Measurements from ENCODE around the gene VN1R5.

Gene VN1R5

GRCh38 chr1:247241691-247242090 lies 14.2 kb upstream of the VN1R5 start:
- no peak overlapping the region for H3K4me3 ChIP-seq (ENCODE audit: control insufficient read depth in 1 of 7, extremely low read depth in 1 of 7, insufficient read depth in 4 of 7, low read depth in 2 of 7, low read length in 6 of 7)
- DNase-seq, result no peak
- ChIA-PET POLR2A (no interaction called here), CTCF (no interaction called here)
- 100% methylated on average over 2 of the region's 2 CpGs for WGBS (ENCODE audit: insufficient coverage)
- no peaks in the 10 kb centered on the region for H3K4me1 ChIP-seq (ENCODE audit: control extremely low read depth in 1 of 4, control insufficient read depth in 4 of 4, insufficient read depth in 4 of 4, low read length in 3 of 4)
- no peaks in the 10 kb centered on the region for H3K36me3 ChIP-seq (ENCODE audit: control insufficient read depth in 4 of 4, insufficient read depth in 4 of 4, low read length in 3 of 4)
- no peak overlapping the region for H3K27ac ChIP-seq (ENCODE audit: insufficient read depth in 1 of 2, low read depth in 1 of 2, low read length in 2 of 2, poor library complexity in 1 of 2, severe bottlenecking in 2 of 2)
- H3K9me3 ChIP-seq (ENCODE audit: control extremely low read depth in 1 of 5, control insufficient read depth in 4 of 5, insufficient read depth in 2 of 5, low read depth in 1 of 5, low read length in 4 of 5), result peaks cover 1 to 13% (median 5%) of the 10 kb centered on the region in 5 experiments
- peaks cover 0 to 3% (median 0%) of the 10 kb centered on the region in 5 experiments for H3K27me3 ChIP-seq (replicated peaks in 2 of 5; ENCODE audit: control insufficient read depth in 4 of 5, insufficient read depth in 5 of 5, low read length in 4 of 5)

DNA sequence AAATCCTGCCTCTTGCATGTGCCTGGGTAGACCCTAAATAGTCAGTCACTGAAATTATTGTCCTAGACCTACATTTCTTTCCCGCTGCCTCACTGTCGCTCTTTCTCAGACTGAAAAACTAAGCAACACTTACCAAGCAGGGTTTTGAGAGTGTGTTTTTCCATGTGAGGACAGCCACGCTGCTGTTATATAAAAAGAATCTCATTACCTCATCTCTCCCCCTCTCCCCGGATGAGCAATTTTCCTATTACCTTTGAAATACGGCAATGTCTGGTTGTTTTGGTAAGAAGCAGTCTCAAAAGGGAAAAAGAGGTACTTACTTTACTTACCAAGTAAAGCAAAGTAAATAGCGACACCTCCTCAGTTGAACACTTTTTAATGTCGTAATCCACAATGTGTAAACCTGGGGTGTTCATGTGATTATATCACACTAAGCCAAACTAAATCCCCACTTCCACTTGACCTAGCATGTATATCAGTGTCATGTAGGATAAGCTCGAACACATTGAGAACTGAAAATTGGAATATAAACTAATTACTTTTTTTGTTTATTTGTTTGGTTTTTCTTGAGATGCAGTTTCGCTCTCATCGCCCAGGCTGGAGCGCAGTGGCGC lies 12.2 kb upstream of the VN1R5 start:
- ChIA-PET POLR2A (no interaction called here), CTCF (no interaction called here)
- WGBS (ENCODE audit: insufficient coverage), result 98% methylated on average over 6 of the region's 12 CpGs

GRCh38 chr1:247246325-247247115 lies 9.4 kb upstream of the VN1R5 start:
- Histone ChIP-seq H3K9me3 (ENCODE audit: control extremely low read depth in 1 of 5, control insufficient read depth in 4 of 5, insufficient read depth in 2 of 5, low read depth in 1 of 5, low read length in 4 of 5) (peaks cover 1 to 14% (median 5%) of the 10 kb centered on the region in 5 experiments), H3K4me1 (ENCODE audit: control extremely low read depth in 1 of 4, control insufficient read depth in 4 of 4, insufficient read depth in 4 of 4, low read length in 3 of 4) (no peaks in the 10 kb centered on the region), H3K27ac (ENCODE audit: insufficient read depth in 1 of 2, low read depth in 1 of 2, low read length in 2 of 2, poor library complexity in 1 of 2, severe bottlenecking in 2 of 2) (no peak overlapping the region), H3K4me3 (ENCODE audit: control insufficient read depth in 1 of 7, extremely low read depth in 1 of 7, insufficient read depth in 4 of 7, low read depth in 2 of 7, low read length in 6 of 7) (no peak overlapping the region), H3K27me3 (replicated peaks in 2 of 5; ENCODE audit: control insufficient read depth in 4 of 5, insufficient read depth in 5 of 5, low read length in 4 of 5) (no peaks in the 10 kb centered on the region), H3K36me3 (ENCODE audit: control insufficient read depth in 4 of 4, insufficient read depth in 4 of 4, low read length in 3 of 4) (no peaks in the 10 kb centered on the region)
- POLR2A ChIA-PET, result no interaction called here
- CTCF ChIA-PET, result no interaction called here
- peak in 1 of 3 donors; percentile 4 for DNase-seq

More for the DNA sequence above, 12.2 kb upstream of the VN1R5 start:
- Histone ChIP-seq H3K27me3 (replicated peaks in 2 of 5; ENCODE audit: control insufficient read depth in 4 of 5, insufficient read depth in 5 of 5, low read length in 4 of 5) (no peaks in the 10 kb centered on the region), H3K36me3 (ENCODE audit: control insufficient read depth in 4 of 4, insufficient read depth in 4 of 4, low read length in 3 of 4) (no peaks in the 10 kb centered on the region), H3K4me1 (ENCODE audit: control extremely low read depth in 1 of 4, control insufficient read depth in 4 of 4, insufficient read depth in 4 of 4, low read length in 3 of 4) (no peaks in the 10 kb centered on the region), H3K4me3 (ENCODE audit: control insufficient read depth in 1 of 7, extremely low read depth in 1 of 7, insufficient read depth in 4 of 7, low read depth in 2 of 7, low read length in 6 of 7) (no peak overlapping the region), H3K9me3 (ENCODE audit: control extremely low read depth in 1 of 5, control insufficient read depth in 4 of 5, insufficient read depth in 2 of 5, low read depth in 1 of 5, low read length in 4 of 5) (peaks cover 1 to 14% (median 5%) of the 10 kb centered on the region in 5 experiments), H3K27ac (ENCODE audit: insufficient read depth in 1 of 2, low read depth in 1 of 2, low read length in 2 of 2, poor library complexity in 1 of 2, severe bottlenecking in 2 of 2) (no peak overlapping the region)
- DNase-seq, result no peak

- Histone ChIP-seq H3K9me3 (ENCODE audit: control extremely low read depth in 1 of 5, control insufficient read depth in 4 of 5, insufficient read depth in 2 of 5, low read depth in 1 of 5, low read length in 4 of 5) (peaks cover 2 to 14% (median 5%) of the 10 kb centered on the region in 5 experiments), H3K36me3 (ENCODE audit: control insufficient read depth in 4 of 4, insufficient read depth in 4 of 4, low read length in 3 of 4) (no peaks in the 10 kb centered on the region), H3K4me1 (ENCODE audit: control extremely low read depth in 1 of 4, control insufficient read depth in 4 of 4, insufficient read depth in 4 of 4, low read length in 3 of 4) (no peaks in the 10 kb centered on the region), H3K27ac (ENCODE audit: insufficient read depth in 1 of 2, low read depth in 1 of 2, low read length in 2 of 2, poor library complexity in 1 of 2, severe bottlenecking in 2 of 2) (no peak overlapping the region), H3K27me3 (replicated peaks in 2 of 5; ENCODE audit: control insufficient read depth in 4 of 5, insufficient read depth in 5 of 5, low read length in 4 of 5) (no peaks in the 10 kb centered on the region), H3K4me3 (ENCODE audit: control insufficient read depth in 1 of 7, extremely low read depth in 1 of 7, insufficient read depth in 4 of 7, low read depth in 2 of 7, low read length in 6 of 7) (no peak overlapping the region)
- WGBS (ENCODE audit: insufficient coverage), result no CpG with 5 or more reads among the region's 1 CpG
- DNase-seq, result no peak
- ChIA-PET CTCF (no interaction called here), POLR2A (no interaction called here)
These were observed 8.3 kb upstream of the VN1R5 start for GRCh38 chr1:247247568-247247967.

- Histone ChIP-seq H3K27ac (ENCODE audit: insufficient read depth in 1 of 2, low read depth in 1 of 2, low read length in 2 of 2, poor library complexity in 1 of 2, severe bottlenecking in 2 of 2) (no peak overlapping the region), H3K4me3 (ENCODE audit: control insufficient read depth in 1 of 7, extremely low read depth in 1 of 7, insufficient read depth in 4 of 7, low read depth in 2 of 7, low read length in 6 of 7) (no peak overlapping the region), H3K36me3 (ENCODE audit: control insufficient read depth in 4 of 4, insufficient read depth in 4 of 4, low read length in 3 of 4) (no peaks in the 10 kb centered on the region), H3K27me3 (replicated peaks in 2 of 5; ENCODE audit: control insufficient read depth in 4 of 5, insufficient read depth in 5 of 5, low read length in 4 of 5) (no peaks in the 10 kb centered on the region), H3K9me3 (ENCODE audit: control extremely low read depth in 1 of 5, control insufficient read depth in 4 of 5, insufficient read depth in 2 of 5, low read depth in 1 of 5, low read length in 4 of 5) (peaks cover 0 to 17% (median 3%) of the 10 kb centered on the region in 5 experiments), H3K4me1 (ENCODE audit: control extremely low read depth in 1 of 4, control insufficient read depth in 4 of 4, insufficient read depth in 4 of 4, low read length in 3 of 4) (no peaks in the 10 kb centered on the region)
- ChIA-PET CTCF (no interaction called here), POLR2A (no interaction called here)
- 96% methylated on average over 4 of the region's 5 CpGs for WGBS (ENCODE audit: insufficient coverage)
- no peak for DNase-seq
These were observed 10.2 kb downstream of the VN1R5 start for GRCh38 chr1:247266053-247266452.

DNA sequence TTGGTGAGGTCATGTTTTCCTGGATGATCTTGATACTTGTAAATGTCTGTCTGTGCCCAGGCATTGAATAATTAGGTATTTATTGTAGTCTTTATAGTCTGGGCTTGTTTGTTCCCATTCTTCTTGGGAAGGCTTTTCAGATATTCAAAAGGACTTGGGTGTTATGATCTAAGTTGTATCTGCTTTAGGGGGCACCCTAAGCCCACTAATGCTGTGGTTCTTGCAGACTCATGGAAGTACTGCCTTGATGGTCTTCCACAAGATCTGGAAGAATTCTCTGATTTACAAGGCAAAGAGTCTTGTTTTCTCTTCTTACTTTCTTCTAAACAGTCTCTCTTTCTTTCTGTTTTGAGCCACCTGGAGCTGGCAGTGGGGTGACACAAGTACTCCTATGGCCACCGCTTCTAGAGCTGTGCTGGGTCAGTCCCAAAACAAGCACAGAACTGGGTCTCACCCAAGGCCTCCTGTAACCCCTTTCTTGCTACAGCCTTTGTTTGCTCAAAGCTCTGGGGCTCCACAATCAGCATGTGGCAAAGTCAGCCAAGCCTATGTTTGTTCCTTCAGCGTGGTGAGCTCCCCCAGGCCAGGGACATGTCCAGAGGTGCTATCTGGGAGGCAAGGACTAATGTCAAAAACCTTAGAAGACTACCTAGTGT lies 12.6 kb downstream of the VN1R5 start:
- ChIA-PET POLR2A (no interaction called here), CTCF (no interaction called here)
- H3K27me3 ChIP-seq (replicated peaks in 2 of 5; ENCODE audit: control insufficient read depth in 4 of 5, insufficient read depth in 5 of 5, low read length in 4 of 5), result no peaks in the 10 kb centered on the region
- DNase-seq, result peak in 1 of 3 donors; percentile 5
- 100% methylated on average over 2 of the region's 2 CpGs for WGBS (ENCODE audit: insufficient coverage)
- H3K27ac ChIP-seq (ENCODE audit: insufficient read depth in 1 of 2, low read depth in 1 of 2, low read length in 2 of 2, poor library complexity in 1 of 2, severe bottlenecking in 2 of 2), result no peak overlapping the region
- H3K4me1 ChIP-seq (ENCODE audit: control extremely low read depth in 1 of 4, control insufficient read depth in 4 of 4, insufficient read depth in 4 of 4, low read length in 3 of 4), result peaks cover 0 to 4% (median 0%) of the 10 kb centered on the region in 4 experiments
- peaks cover 0 to 25% (median 3%) of the 10 kb centered on the region in 5 experiments for H3K9me3 ChIP-seq (ENCODE audit: control extremely low read depth in 1 of 5, control insufficient read depth in 4 of 5, insufficient read depth in 2 of 5, low read depth in 1 of 5, low read length in 4 of 5)
- no peaks in the 10 kb centered on the region for H3K36me3 ChIP-seq (ENCODE audit: control insufficient read depth in 4 of 4, insufficient read depth in 4 of 4, low read length in 3 of 4)
- no peak overlapping the region for H3K4me3 ChIP-seq (ENCODE audit: control insufficient read depth in 1 of 7, extremely low read depth in 1 of 7, insufficient read depth in 4 of 7, low read depth in 2 of 7, low read length in 6 of 7)

- H3K4me1 ChIP-seq (ENCODE audit: control extremely low read depth in 1 of 4, control insufficient read depth in 4 of 4, insufficient read depth in 4 of 4, low read length in 3 of 4), result peaks cover 0 to 4% (median 0%) of the 10 kb centered on the region in 4 experiments
- H3K4me3 ChIP-seq (ENCODE audit: control insufficient read depth in 1 of 7, extremely low read depth in 1 of 7, insufficient read depth in 4 of 7, low read depth in 2 of 7, low read length in 6 of 7), result no peak overlapping the region
- H3K27me3 ChIP-seq (replicated peaks in 2 of 5; ENCODE audit: control insufficient read depth in 4 of 5, insufficient read depth in 5 of 5, low read length in 4 of 5), result no peaks in the 10 kb centered on the region
- peaks cover 0 to 25% (median 3%) of the 10 kb centered on the region in 5 experiments for H3K9me3 ChIP-seq (ENCODE audit: control extremely low read depth in 1 of 5, control insufficient read depth in 4 of 5, insufficient read depth in 2 of 5, low read depth in 1 of 5, low read length in 4 of 5)
- CTCF ChIA-PET, result no interaction called here
- no peak for DNase-seq
- H3K27ac ChIP-seq (ENCODE audit: insufficient read depth in 1 of 2, low read depth in 1 of 2, low read length in 2 of 2, poor library complexity in 1 of 2, severe bottlenecking in 2 of 2), result no peak overlapping the region
- POLR2A ChIA-PET, result no interaction called here
- no peaks in the 10 kb centered on the region for H3K36me3 ChIP-seq (ENCODE audit: control insufficient read depth in 4 of 4, insufficient read depth in 4 of 4, low read length in 3 of 4)
These were observed 13.3 kb downstream of the VN1R5 start for GRCh38 chr1:247269133-247269532.

Measured in common myeloid progenitor, CD34-positive (primary cell).